MM.1S (cell line): ENCODE measurements around the gene TNFRSF1A.

Source experiments
- DNase-seq: peaks from one replicate; pipeline ENCODE4 v3.0.0-alpha.2; 2015
- H2AFZ ChIP-seq: fragments of 300-600 bp; sonication (generic); 2 replicates; pipeline ENCODE4 v1.6.0; 2016; ENCODE audit warnings: antibody characterized with exemption, low read length
- H3F3A ChIP-seq: fragments of 300-600 bp; sonication (generic); 2 replicates; pipeline ENCODE4 v1.6.1; 2016; ENCODE audit warnings: mild to moderate bottlenecking, antibody characterized with exemption, low read length, moderate library complexity, mixed read lengths; ENCODE audit not compliant: insufficient read depth
- H3K27ac ChIP-seq: fragments of 300-600 bp; sonication (generic); 2 replicates; pipeline ENCODE4 v1.5.1; 2016; ENCODE audit warnings: mild to moderate bottlenecking, low read length
- H3K27me3 ChIP-seq: fragments of 300-600 bp; sonication (generic); replicated peaks from 2 replicates; pipeline ENCODE4 v1.6.0; 2016; ENCODE audit warnings: low read length; ENCODE audit not compliant: insufficient read depth
- H3K36me3 ChIP-seq: fragments of 300-600 bp; sonication (generic); replicated peaks from 2 replicates; pipeline ENCODE4 v1.6.1; 2016; ENCODE audit warnings: mild to moderate bottlenecking, low read length, mixed read lengths; ENCODE audit not compliant: insufficient read depth
- H3K4me1 ChIP-seq: fragments of 300-600 bp; sonication (generic); 2 replicates; pipeline ENCODE4 v1.6.1; 2016; ENCODE audit warnings: low read length, mixed read lengths
- H3K4me2 ChIP-seq: fragments of 300-600 bp; sonication (generic); 2 replicates; pipeline ENCODE4 v1.6.0; 2016; ENCODE audit warnings: low read depth, low read length
- H3K4me3 ChIP-seq: fragments of 300-600 bp; sonication (generic); 2 replicates; pipeline ENCODE4 v1.5.1; 2016; ENCODE audit warnings: low read length, mixed read lengths
- H3K79me2 ChIP-seq: fragments of 300-600 bp; sonication (generic); 2 replicates; pipeline ENCODE4 v1.6.1; 2016; ENCODE audit warnings: mixed run types, low read length, mixed read lengths
- H3K9ac ChIP-seq: fragments of 300-600 bp; sonication (generic); 2 replicates; pipeline ENCODE4 v1.6.1; 2016; ENCODE audit warnings: low read length, mixed read lengths
- H3K9me2 ChIP-seq: fragments of 300-600 bp; sonication (generic); replicated peaks from 2 replicates; pipeline ENCODE4 v1.6.1; 2016; ENCODE audit warnings: mild to moderate bottlenecking, low read length, mixed read lengths; ENCODE audit not compliant: insufficient read depth
- H3K9me3 ChIP-seq: fragments of 300-600 bp; sonication (generic); replicated peaks from 2 replicates; pipeline ENCODE4 v1.6.1; 2016; ENCODE audit warnings: mild to moderate bottlenecking, low read length, mixed read lengths; ENCODE audit not compliant: insufficient read depth
- H4K20me1 ChIP-seq: fragments of 300-600 bp; sonication (generic); 2 replicates; pipeline ENCODE4 v1.6.1; 2016; ENCODE audit warnings: mild to moderate bottlenecking, low read length, moderate library complexity, mixed read lengths; ENCODE audit not compliant: insufficient read depth
- CTCF ChIP-seq: fragments of 300-600 bp; sonication (generic); IDR thresholded peaks from 2 replicates; pipeline ENCODE4 v1.5.1; 2016; ENCODE audit warnings: antibody characterized with exemption, low read length, mixed read lengths
- EZH2 ChIP-seq: fragments of 300-600 bp; sonication (generic); optimal IDR thresholded peaks from 2 replicates; pipeline ENCODE3; 2017; ENCODE audit warnings: low read depth, mild to moderate bottlenecking, antibody characterized with exemption, low read length, mixed read lengths
- EZH2phosphoT487 ChIP-seq: fragments of 300-600 bp; sonication (generic); IDR thresholded peaks from 2 replicates; pipeline ENCODE4 v1.6.1; 2018; ENCODE audit warnings: antibody characterized with exemption, low read length

Gene TNFRSF1A

GRCh38 chr12:6316921-6317692 lies 24.8 kb downstream of the TNFRSF1A start:
- Histone ChIP-seq H3K4me1 (peaks cover 12% of the 10 kb centered on the region), H2AFZ (no peak overlapping the region), H3K27me3 (no peaks in the 10 kb centered on the region), H3K9ac (no peak overlapping the region), H4K20me1 (no peaks in the 10 kb centered on the region), H3K79me2 (no peaks in the 10 kb centered on the region), H3K4me2 (no peak overlapping the region), H3K9me3 (no peaks in the 10 kb centered on the region), H3K27ac (no peak overlapping the region), H3K36me3 (no peaks in the 10 kb centered on the region), H3K9me2 (no peaks in the 10 kb centered on the region), H3F3A (peaks cover 7% of the 10 kb centered on the region; the same call in 1 of the 2 replicates), H3K4me3 (no peak overlapping the region)
- DNase-seq = no peak
- TF ChIP-seq CTCF = no peak
- TF ChIP-seq EZH2 = no peak

GRCh38 chr12:6315704-6316597 lies 25.9 kb downstream of the TNFRSF1A start:
- H3K4me1 ChIP-seq = peaks cover 12% of the 10 kb centered on the region
- H3K4me3 ChIP-seq = no peak overlapping the region
- no peaks in the 10 kb centered on the region for H3K9me3 ChIP-seq
- H2AFZ ChIP-seq = no peak overlapping the region
- H3K9me2 ChIP-seq = no peaks in the 10 kb centered on the region
- H4K20me1 ChIP-seq = no peaks in the 10 kb centered on the region
- no peak for DNase-seq
- H3K9ac ChIP-seq = no peak overlapping the region
- H3K27me3 ChIP-seq = no peaks in the 10 kb centered on the region
- peaks cover 7% of the 10 kb centered on the region; the same call in 1 of the 2 replicates for H3F3A ChIP-seq
- H3K79me2 ChIP-seq = no peaks in the 10 kb centered on the region
- no peak overlapping the region for H3K27ac ChIP-seq
- no peak overlapping the region for H3K4me2 ChIP-seq
- TF ChIP-seq EZH2 (no peak), CTCF (no peak), EZH2phosphoT487 (no peak)
- H3K36me3 ChIP-seq = no peaks in the 10 kb centered on the region

GRCh38 chr12:6315184-6315583 lies 26.7 kb downstream of the TNFRSF1A start:
- H3K9me3 ChIP-seq = no peaks in the 10 kb centered on the region
- no peak overlapping the region for H3K4me2 ChIP-seq
- no peaks in the 10 kb centered on the region for H4K20me1 ChIP-seq
- H3K27me3 ChIP-seq = no peaks in the 10 kb centered on the region
- no peak overlapping the region for H3K9ac ChIP-seq
- no peaks in the 10 kb centered on the region for H3K79me2 ChIP-seq
- H3K27ac ChIP-seq = no peak overlapping the region
- no peak overlapping the region for H2AFZ ChIP-seq
- no peaks in the 10 kb centered on the region for H3K9me2 ChIP-seq
- peaks cover 7% of the 10 kb centered on the region; the same call in 1 of the 2 replicates for H3F3A ChIP-seq
- no peak for DNase-seq
- no peaks in the 10 kb centered on the region for H3K36me3 ChIP-seq
- TF ChIP-seq EZH2phosphoT487 (no peak), EZH2 (no peak), CTCF (no peak)
- H3K4me1 ChIP-seq = peaks cover 12% of the 10 kb centered on the region
- no peak overlapping the region for H3K4me3 ChIP-seq
